A673 (cell line): Measurements from ENCODE around the gene EFS.

Experiments
- EZH2 ChIP-seq: fragments of 200-600 bp; sonication (generic); IDR thresholded peaks from 2 replicates; pipeline ENCODE4 v1.6.1; 2017; ENCODE audit warnings: borderline replicate concordance, low read depth, mild to moderate bottlenecking, mixed read lengths, antibody characterized with exemption, low read length; ENCODE audit not compliant: poor library complexity, severe bottlenecking
- TF ChIP-seq, protein P1 (sequence below): fragments of 300-800, 200-600 bp; sonication (generic); conservative IDR thresholded peaks from 2 replicates; pipeline ENCODE4 v1.5.1; 2017; ENCODE audit warnings: low read depth, mild to moderate bottlenecking, antibody characterized with exemption, low read length, moderate library complexity, mixed read lengths

GRCh38 chr14:23361320-23361719, 3.7 kb downstream of the EFS start:
- TF ChIP-seq, protein P1, sequence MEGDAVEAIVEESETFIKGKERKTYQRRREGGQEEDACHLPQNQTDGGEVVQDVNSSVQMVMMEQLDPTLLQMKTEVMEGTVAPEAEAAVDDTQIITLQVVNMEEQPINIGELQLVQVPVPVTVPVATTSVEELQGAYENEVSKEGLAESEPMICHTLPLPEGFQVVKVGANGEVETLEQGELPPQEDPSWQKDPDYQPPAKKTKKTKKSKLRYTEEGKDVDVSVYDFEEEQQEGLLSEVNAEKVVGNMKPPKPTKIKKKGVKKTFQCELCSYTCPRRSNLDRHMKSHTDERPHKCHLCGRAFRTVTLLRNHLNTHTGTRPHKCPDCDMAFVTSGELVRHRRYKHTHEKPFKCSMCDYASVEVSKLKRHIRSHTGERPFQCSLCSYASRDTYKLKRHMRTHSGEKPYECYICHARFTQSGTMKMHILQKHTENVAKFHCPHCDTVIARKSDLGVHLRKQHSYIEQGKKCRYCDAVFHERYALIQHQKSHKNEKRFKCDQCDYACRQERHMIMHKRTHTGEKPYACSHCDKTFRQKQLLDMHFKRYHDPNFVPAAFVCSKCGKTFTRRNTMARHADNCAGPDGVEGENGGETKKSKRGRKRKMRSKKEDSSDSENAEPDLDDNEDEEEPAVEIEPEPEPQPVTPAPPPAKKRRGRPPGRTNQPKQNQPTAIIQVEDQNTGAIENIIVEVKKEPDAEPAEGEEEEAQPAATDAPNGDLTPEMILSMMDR = no peak
- TF ChIP-seq EZH2 = no peak
